WTC11 (cell line): ENCODE data around the gene VSIG1. TPM values are rescaled to one million over a fixed set of nuclear protein-coding genes. Genes with fewer than 3 reads are reported as not detected.

ENCODE experiments used
- ATAC-seq: fragments of 200-7000 bp; cut with Tn5 transposase; 2 replicates; pipeline ENCODE4 v1.10.0; 2021; ENCODE audit warnings: mild to moderate bottlenecking, moderate library complexity
- CTCF ChIA-PET: fragments of 300-600 bp; sonication (Branson Sonifier 250); formaldehyde crosslinking; loops from one replicate; lab custom pipeline; 2021; ENCODE audit warnings: antibody characterized with exemption; lab: Charles Lee
- POLR2A ChIA-PET: fragments of 350-600 bp; sonication (Branson Sonifier 250); formaldehyde crosslinking; loops from one replicate; lab custom pipeline; 2021; ENCODE audit warnings: antibody characterized with exemption; lab: Charles Lee
- DNase-seq: peaks from one replicate; pipeline ENCODE4 v3.0.0; 2021; ENCODE audit warnings: low spot score
- H3K27ac Mint-ChIP-seq: 2 replicates; pipeline ENCODE4 v1.8.0; 2021; ENCODE audit warnings: mixed read lengths
- H3K27me3 Mint-ChIP-seq: 2 replicates; pipeline ENCODE4 v1.8.0; 2021; ENCODE audit warnings: low read depth, mild to moderate bottlenecking, moderate library complexity, mixed read lengths
- H3K36me3 Mint-ChIP-seq: 2 replicates; pipeline ENCODE4 v1.8.0; 2021; ENCODE audit warnings: mixed read lengths
- H3K4me1 Mint-ChIP-seq: 2 replicates; pipeline ENCODE4 v1.8.0; 2022; ENCODE audit warnings: mixed read lengths
- H3K4me3 Mint-ChIP-seq: 2 replicates; pipeline ENCODE4 v1.8.0; 2021; ENCODE audit warnings: mild to moderate bottlenecking, moderate library complexity, mixed read lengths
- H3K9me3 Mint-ChIP-seq: 2 replicates; pipeline ENCODE4 v1.8.0; 2021; ENCODE audit warnings: mixed read lengths
- ATF1 ChIP-seq: sonication (generic); formaldehyde crosslinking; IDR thresholded peaks from 2 replicates; pipeline ENCODE4 v1.8.1; 2023; ENCODE audit warnings: mild to moderate bottlenecking, moderate library complexity, missing genetic modification reagents
- E2F4 ChIP-seq: sonication (generic); formaldehyde crosslinking; IDR thresholded peaks from 2 replicates; pipeline ENCODE4 v1.8.1; 2022; ENCODE audit warnings: low read depth, mild to moderate bottlenecking, moderate library complexity, missing genetic modification reagents, borderline replicate concordance
- HMGXB4 ChIP-seq: sonication (generic); formaldehyde crosslinking; IDR thresholded peaks from 2 replicates; pipeline ENCODE4 v1.8.1; 2023; ENCODE audit warnings: mild to moderate bottlenecking, moderate library complexity, missing genetic modification reagents
- NR3C1 ChIP-seq: sonication (generic); formaldehyde crosslinking; conservative IDR thresholded peaks from 2 replicates; pipeline ENCODE4 v1.8.1; 2023; ENCODE audit warnings: low read depth, mild to moderate bottlenecking, missing genetic modification reagents
- PRDM15 ChIP-seq: sonication (generic); formaldehyde crosslinking; IDR thresholded peaks from 2 replicates; pipeline ENCODE4 v1.8.0; 2022; ENCODE audit warnings: missing genetic modification reagents
- USF2 ChIP-seq: sonication (generic); formaldehyde crosslinking; IDR thresholded peaks from 2 replicates; pipeline ENCODE4 v1.8.1; 2023; ENCODE audit warnings: mild to moderate bottlenecking, missing genetic modification reagents, moderate library complexity
- ZNF317 ChIP-seq: sonication (generic); formaldehyde crosslinking; IDR thresholded peaks from 2 replicates; pipeline ENCODE4 v1.8.1; 2023; ENCODE audit warnings: low read depth, mild to moderate bottlenecking, moderate library complexity, missing genetic modification reagents, borderline replicate concordance
- ZNF425 ChIP-seq: fragments of 250-450 bp; sonication (Bioruptor Pico); conservative IDR thresholded peaks from 2 replicates; pipeline ENCODE4 v1.9.0; 2021; ENCODE audit warnings: mild to moderate bottlenecking
- ZNF532 ChIP-seq: fragments of 250-450 bp; sonication (Bioruptor Pico); IDR thresholded peaks from 2 replicates; pipeline ENCODE4 v1.9.0; 2021; ENCODE audit warnings: mild to moderate bottlenecking, borderline replicate concordance
- ZSCAN18 ChIP-seq: fragments of 250-450 bp; sonication (Bioruptor Pico); IDR thresholded peaks from 2 replicates; pipeline ENCODE4 v2.1.2; 2022; ENCODE audit warnings: mild to moderate bottlenecking, moderate library complexity
- total RNA-seq: library from RNA; stranded (reverse); gene quantifications from 3 replicates; pipeline ENCODE4 v1.2.3, GENCODE V29; 2021

The VSIG1 gene
- total RNA-seq, 1 experiment from 2014 or later, result 1.2 TPM

GRCh38 chrX:108117988-108118387 is 73.1 kb downstream of the VSIG1 start (continued):
- TF ChIP-seq HMGXB4 (CRISPR knock-in tag), result no peak
- no peak for TF ChIP-seq ZSCAN18
- no peak for TF ChIP-seq USF2 (CRISPR knock-in tag)

- Mint-ChIP-seq H3K27me3 (no peaks in the 10 kb centered on the region), H3K4me3 (no peak overlapping the region)
- CTCF ChIA-PET, result no interaction called here
- TF ChIP-seq ATF1 (CRISPR knock-in tag) (no peak), PRDM15 (no peak), ZNF317 (CRISPR knock-in tag) (no peak), E2F4 (CRISPR knock-in tag) (no peak), ZNF425 (no peak), ZNF532 (CRISPR knock-in tag) (no peak), NR3C1 (CRISPR knock-in tag) (no peak)
- TF ChIP-seq, all 79 proteins: peak for 0
- ATAC-seq (no peak), DNase-seq (no peak)
- Mint-ChIP-seq H3K9me3 (no peaks in the 10 kb centered on the region), H3K36me3 (no peaks in the 10 kb centered on the region), H3K27ac (no peak overlapping the region), H3K4me1 (peaks cover 17% of the 10 kb centered on the region)
- POLR2A ChIA-PET, result no interaction called here
Observed at GRCh38 chrX:108121291-108121690, 76.4 kb downstream of the VSIG1 start.
